Thoracic aorta (tissue), 2 donors: ENCODE measurements around the gene ZBBX. TPM values are rescaled to one million over a fixed set of nuclear protein-coding genes. Genes with fewer than 3 reads are reported as not detected.
A peak's percentile ranks its signal among the peaks of the same experiment; 100 is the strongest.
"Not testable (repeated sequence)": the region's sequence is repeated elsewhere in the genome, so short reads cannot be mapped to it uniquely, and the experiment has no call there.

Experiments used
- ATAC-seq: fragments of 150-250 bp; one replicate; pipeline ENCODE4 v1.8.0; 2017; ENCODE audit warnings: low read depth; ENCODE audit not compliant: insufficient number of reproducible peaks, low FRiP score
- DNase-seq: peaks from one replicate; pipeline ENCODE4 v3.0.0-alpha.2; 2020; ENCODE audit warnings: low spot score
- H3K27ac ChIP-seq, 2 donors: fragments of 200-600 bp; sonication (generic); 1 replicate in 1 of 2; 2 replicates in 1 of 2; pipeline ENCODE4 v1.5.1; 2016; ENCODE audit warnings: mild to moderate bottlenecking in 2 of 2, moderate library complexity in 2 of 2
- H3K27me3 ChIP-seq: fragments of 200-600 bp; sonication (generic); replicated peaks from 2 replicates; pipeline ENCODE4 v1.6.0; 2016; ENCODE audit warnings: mild to moderate bottlenecking; ENCODE audit not compliant: insufficient read depth
- H3K36me3 ChIP-seq: fragments of 200-600 bp; sonication (generic); one replicate; pipeline ENCODE4 v1.5.1; 2016
- H3K4me1 ChIP-seq, 2 donors: fragments of 200-600 bp; sonication (generic); 1 replicate in 1 of 2; 2 replicates in 1 of 2; pipeline versions ENCODE4 v1.5.1 to v1.6.0; 2016; ENCODE audit warnings: low read depth in 2 of 2, mild to moderate bottlenecking in 1 of 2; ENCODE audit not compliant: control insufficient read depth in 1 of 2
- H3K4me3 ChIP-seq: fragments of 200-600 bp; sonication (generic); 2 replicates; pipeline ENCODE4 v1.5.1; 2016; ENCODE audit warnings: mild to moderate bottlenecking
- H3K9me3 ChIP-seq: fragments of 200-600 bp; sonication (generic); 2 replicates; pipeline ENCODE4 v1.5.1; 2016
- total RNA-seq, 2 donors: library from RNA; depleted of rRNA; stranded (reverse); fragments of >200 nt; gene quantifications; one replicate each; pipeline versions ENCODE4 v1.1.0 to v1.2.3, GENCODE V29; 2016
- TF ChIP-seq, protein P1 (sequence below): fragments of 200-600 bp; sonication (generic); IDR thresholded peaks from one replicate; pipeline ENCODE4 v1.5.1; 2019; ENCODE audit warnings: antibody characterized with exemption

Gene ZBBX, protein sequence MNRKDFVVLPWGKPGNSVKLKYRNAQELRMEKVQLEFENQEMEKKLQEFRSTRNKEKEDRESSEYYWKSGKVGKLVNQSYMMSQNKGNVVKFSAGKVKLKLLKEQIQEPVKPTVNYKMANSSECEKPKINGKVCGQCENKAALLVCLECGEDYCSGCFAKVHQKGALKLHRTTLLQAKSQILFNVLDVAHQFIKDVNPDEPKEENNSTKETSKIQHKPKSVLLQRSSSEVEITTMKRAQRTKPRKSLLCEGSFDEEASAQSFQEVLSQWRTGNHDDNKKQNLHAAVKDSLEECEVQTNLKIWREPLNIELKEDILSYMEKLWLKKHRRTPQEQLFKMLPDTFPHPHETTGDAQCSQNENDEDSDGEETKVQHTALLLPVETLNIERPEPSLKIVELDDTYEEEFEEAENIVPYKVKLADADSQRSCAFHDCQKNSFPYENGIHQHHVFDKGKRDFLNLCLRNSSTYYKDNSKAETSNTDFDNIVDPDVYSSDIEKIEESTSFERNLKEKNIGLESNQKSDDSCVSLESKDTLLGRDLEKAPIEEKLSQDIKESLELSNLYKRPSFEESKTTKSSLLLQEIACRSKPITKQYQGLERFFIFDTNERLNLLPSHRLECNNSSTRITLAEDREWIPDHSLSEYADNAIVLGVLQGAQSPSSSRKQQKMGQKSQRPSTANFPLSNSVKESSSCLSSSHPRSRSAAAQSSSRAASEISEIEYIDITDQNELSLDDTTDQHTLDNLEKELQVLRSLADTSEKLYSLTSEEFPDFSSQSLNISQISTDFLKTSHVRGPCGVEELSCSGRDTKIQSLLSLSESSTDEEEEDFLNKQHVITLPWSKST
- not detected for total RNA-seq

GRCh38 chr3:167380004-167380689, at the start of gene ZBBX:
ZBBX (minus strand) TSS chr3:167380297; CDS start chr3:167372901, 7,396 bp downstream.
- no peak within 1 kb of the TSS for H3K27ac ChIP-seq
- ATAC-seq = peak; percentile 85
- no peaks in the 10 kb centered on the region for H3K36me3 ChIP-seq
- no peaks in the 10 kb centered on the region for H3K9me3 ChIP-seq
- H3K4me1 ChIP-seq = peaks cover 0 to 8% of the 10 kb centered on the region in 2 donors
- peak within 1 kb of the TSS; percentile 64 for H3K4me3 ChIP-seq
- H3K27me3 ChIP-seq = no peaks in the 10 kb centered on the region
- peak; percentile 28 for DNase-seq
- TF ChIP-seq, protein P1, sequence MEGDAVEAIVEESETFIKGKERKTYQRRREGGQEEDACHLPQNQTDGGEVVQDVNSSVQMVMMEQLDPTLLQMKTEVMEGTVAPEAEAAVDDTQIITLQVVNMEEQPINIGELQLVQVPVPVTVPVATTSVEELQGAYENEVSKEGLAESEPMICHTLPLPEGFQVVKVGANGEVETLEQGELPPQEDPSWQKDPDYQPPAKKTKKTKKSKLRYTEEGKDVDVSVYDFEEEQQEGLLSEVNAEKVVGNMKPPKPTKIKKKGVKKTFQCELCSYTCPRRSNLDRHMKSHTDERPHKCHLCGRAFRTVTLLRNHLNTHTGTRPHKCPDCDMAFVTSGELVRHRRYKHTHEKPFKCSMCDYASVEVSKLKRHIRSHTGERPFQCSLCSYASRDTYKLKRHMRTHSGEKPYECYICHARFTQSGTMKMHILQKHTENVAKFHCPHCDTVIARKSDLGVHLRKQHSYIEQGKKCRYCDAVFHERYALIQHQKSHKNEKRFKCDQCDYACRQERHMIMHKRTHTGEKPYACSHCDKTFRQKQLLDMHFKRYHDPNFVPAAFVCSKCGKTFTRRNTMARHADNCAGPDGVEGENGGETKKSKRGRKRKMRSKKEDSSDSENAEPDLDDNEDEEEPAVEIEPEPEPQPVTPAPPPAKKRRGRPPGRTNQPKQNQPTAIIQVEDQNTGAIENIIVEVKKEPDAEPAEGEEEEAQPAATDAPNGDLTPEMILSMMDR = peak; percentile 52

DNA sequence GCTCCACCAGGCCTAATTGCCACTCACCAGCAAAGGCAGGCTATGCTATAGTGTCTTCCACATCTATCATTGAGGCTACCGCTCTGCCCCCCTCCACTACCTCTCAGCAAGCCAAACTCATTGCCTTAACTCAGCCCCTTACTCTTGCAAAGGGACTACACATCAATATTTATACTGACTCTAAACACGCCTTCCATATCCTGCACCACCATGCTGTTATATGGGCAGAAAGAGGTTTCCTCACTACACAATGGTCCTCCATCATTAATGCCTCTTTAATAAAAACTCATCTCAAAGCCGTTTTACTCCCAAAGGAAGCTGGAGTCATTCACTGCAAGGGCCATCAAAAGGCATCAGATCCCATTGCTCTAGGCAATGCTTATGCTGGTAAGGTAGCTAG, 46.9 kb upstream of the ZBBX start:
- H3K9me3 ChIP-seq, H3K27me3 ChIP-seq, H3K4me1 ChIP-seq, DNase-seq, H3K4me3 ChIP-seq, H3K36me3 ChIP-seq, ATAC-seq, H3K27ac ChIP-seq: not testable (repeated sequence)

DNA sequence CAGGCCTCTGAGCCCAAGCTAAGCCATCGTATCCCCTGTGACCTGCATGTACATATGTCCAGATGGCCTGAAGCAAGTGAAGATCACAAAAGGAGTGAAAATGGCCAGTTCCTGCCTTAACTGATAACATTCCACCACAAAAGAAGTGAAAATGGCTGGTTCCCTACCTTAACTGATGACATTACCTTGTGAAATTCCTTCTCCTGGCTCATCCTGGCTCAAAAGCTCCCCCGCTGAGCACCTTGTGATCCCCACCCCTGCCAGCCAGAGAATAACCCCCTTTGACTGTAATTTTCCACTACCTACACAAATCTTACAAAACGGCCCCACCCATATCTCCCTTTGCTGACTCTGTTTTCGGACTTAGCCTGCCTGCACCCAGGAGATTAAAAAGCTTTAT, 42.3 kb upstream of the ZBBX start:
- H3K27ac ChIP-seq = not testable (repeated sequence)

GRCh38 chr3:167409611-167410010, 29.5 kb upstream of the ZBBX start:
- Histone ChIP-seq H3K4me3 (no peak overlapping the region), H3K27ac (no peak overlapping the region), H3K27me3 (no peaks in the 10 kb centered on the region), H3K4me1 (no peaks in the 10 kb centered on the region), H3K36me3 (no peaks in the 10 kb centered on the region), H3K9me3 (no peaks in the 10 kb centered on the region)
- DNase-seq (no peak), ATAC-seq (no peak)
- TF ChIP-seq, protein P1 = no peak

More for the DNA sequence above, 42.3 kb upstream of the ZBBX start:
- not testable (repeated sequence) for H3K27me3 ChIP-seq, ATAC-seq, H3K4me3 ChIP-seq, DNase-seq, H3K36me3 ChIP-seq, H3K9me3 ChIP-seq, H3K4me1 ChIP-seq

- Histone ChIP-seq H3K4me3 (no peak overlapping the region), H3K9me3 (no peaks in the 10 kb centered on the region), H3K27ac (no peak overlapping the region), H3K27me3 (no peaks in the 10 kb centered on the region), H3K4me1 (no peaks in the 10 kb centered on the region), H3K36me3 (no peaks in the 10 kb centered on the region)
- DNase-seq (no peak), ATAC-seq (no peak)
- TF ChIP-seq, protein P1 = no peak
Observed at GRCh38 chr3:167406876-167407492, 26.9 kb upstream of the ZBBX start.
